Panc1 (cell line): Measurements from ENCODE around the gene WWOX. TPM values are rescaled to one million over a fixed set of nuclear protein-coding genes. Genes with fewer than 3 reads are reported as not detected.

ENCODE experiments used
- ATAC-seq: fragments of 200-7000 bp; cut with Tn5 transposase; 2 replicates; pipeline ENCODE4 v1.9.1; 2020; ENCODE audit warnings: mild to moderate bottlenecking, moderate library complexity
- BruUV-seq: library from RNA; stranded (reverse); fragments of 400-500 nt; replicated peaks from 2 replicates; lab custom pipeline; 2021; lab: Mats Ljungman, UMichigan
- CTCF ChIA-PET: fragments of 300-600 bp; sonication (Branson Sonifier 250); formaldehyde crosslinking; loops from one replicate; lab custom pipeline; 2022; ENCODE audit warnings: antibody characterized with exemption; lab: Charles Lee
- POLR2A ChIA-PET: fragments of 300-600 bp; sonication (Branson Sonifier 250); formaldehyde crosslinking; loops from one replicate; lab custom pipeline; 2022; ENCODE audit warnings: antibody characterized with exemption; lab: Charles Lee
- DNase-seq: peaks from one replicate; pipeline ENCODE4 v3.0.0-alpha.2; 2010; ENCODE audit warnings: low read depth, low spot score
- H3K27ac ChIP-seq: 2 replicates; pipeline ENCODE4 v1.5.1; 2011; ENCODE audit warnings: mild to moderate bottlenecking, low read length, inconsistent platforms
- H3K27me3 ChIP-seq: fragments of 200-500 bp; sonication (Bioruptor generic); 2 replicates; pipeline ENCODE4 v1.6.0; 2014; ENCODE audit warnings: low read length, inconsistent platforms; ENCODE audit not compliant: control insufficient read depth, insufficient read depth
- H3K36me3 ChIP-seq: fragments of 200-500 bp; sonication (Bioruptor generic); 2 replicates; pipeline ENCODE4 v1.5.1; 2014; ENCODE audit warnings: inconsistent platforms, mild to moderate bottlenecking, low read length, moderate library complexity; ENCODE audit not compliant: control insufficient read depth, insufficient read depth
- H3K4me1 ChIP-seq: 2 replicates; pipeline ENCODE4 v1.5.1; 2011; ENCODE audit warnings: inconsistent platforms, mild to moderate bottlenecking, low read length, moderate library complexity; ENCODE audit not compliant: control insufficient read depth, insufficient read depth
- H3K4me3 ChIP-seq, 2 experiments: 2 replicates each; pipeline ENCODE4 v1.5.1; 2011 to 2012; ENCODE audit warnings: low read depth in 2 of 2, low read length in 2 of 2, mild to moderate bottlenecking in 2 of 2, inconsistent platforms in 1 of 2, moderate library complexity in 1 of 2
- H3K9me3 ChIP-seq: fragments of 200-500 bp; sonication (Bioruptor generic); 2 replicates; pipeline ENCODE4 v1.5.1; 2014; ENCODE audit warnings: low read depth, mild to moderate bottlenecking, inconsistent platforms, low read length, moderate library complexity; ENCODE audit not compliant: control insufficient read depth, insufficient read depth
- CTCF ChIP-seq: fragments of 450-650 bp; IDR thresholded peaks from 2 replicates; pipeline ENCODE4 v1.5.1; 2017; ENCODE audit warnings: mild to moderate bottlenecking
- POLR2AphosphoS5 ChIP-seq: IDR thresholded peaks from 2 replicates; pipeline ENCODE4 v1.6.1; 2012; ENCODE audit warnings: mild to moderate bottlenecking, low read depth, low read length, moderate library complexity
- REST ChIP-seq, 2 experiments: IDR thresholded peaks; 2 replicates each; pipeline ENCODE4 v1.6.1; 2011 to 2012; ENCODE audit warnings: low read depth in 2 of 2, control low read depth in 1 of 2, low read length in 1 of 2, mild to moderate bottlenecking in 1 of 2, moderate library complexity in 1 of 2; ENCODE audit not compliant: insufficient read depth in 1 of 2
- SIN3A ChIP-seq: IDR thresholded peaks from 2 replicates; pipeline ENCODE4 v1.6.1; 2012; ENCODE audit warnings: low read depth, mild to moderate bottlenecking, low read length, moderate library complexity, borderline replicate concordance; ENCODE audit not compliant: insufficient read depth
- TCF7L2 ChIP-seq: IDR thresholded peaks from 2 replicates; pipeline ENCODE4 v1.6.1; 2011; ENCODE audit warnings: mild to moderate bottlenecking, low read depth, low read length, inconsistent platforms
- in situ Hi-C: cut with HindIII; loops from 2 replicates; pipeline ENCODE4 v1.10.0; 2016; ENCODE audit warnings: low sequenced_read_pairs, low pct_unique_long_range_greater_than_20kb
- intact Hi-C: fragments of 100-400 bp; cut with micrococcal nuclease; formaldehyde crosslinking; loops from one replicate; pipeline ENCODE4 v1.10.0; 2022; ENCODE audit not compliant: unreplicated experiment
- total RNA-seq: library from RNA; stranded (reverse); gene quantifications from one replicate; pipeline ENCODE4 v1.2.1, GENCODE V29; 2021; ENCODE audit not compliant: unreplicated experiment

WWOX gene
- total RNA-seq, 1 experiment from 2014 or later: 12.5 TPM

- DNase-seq (no peak), ATAC-seq (no peak)
- H3K27me3 ChIP-seq: no peaks in the 10 kb centered on the region
- POLR2A ChIA-PET: no interaction called here
- no peaks in the 10 kb centered on the region for H3K4me1 ChIP-seq
- BruUV-seq: no TSS peak
- intact Hi-C loops (no loop called here), in situ Hi-C loops (no loop called here)
- CTCF ChIA-PET: no interaction called here
- H3K36me3 ChIP-seq: no peaks in the 10 kb centered on the region
- no peaks in the 10 kb centered on the region for H3K9me3 ChIP-seq
- H3K27ac ChIP-seq: no peak overlapping the region
- H3K4me3 ChIP-seq: no peak overlapping the region
- TF ChIP-seq TCF7L2 (no peak), POLR2AphosphoS5 (no peak), SIN3A (no peak), REST (IDR thresholded peaks at IDR 0.05; ENCODE audit: insufficient read depth in 1 of 2, low read depth in 2 of 2, low read length in 1 of 2) (no peak), CTCF (no peak)
Measured at GRCh38 chr16:78791011-78791410, 691.6 kb downstream of the WWOX start.

GRCh38 chr16:78791926-78792325, 692.5 kb downstream of the WWOX start:
- ChIA-PET POLR2A (no interaction called here), CTCF (no interaction called here)
- DNase-seq: no peak
- no TSS peak for BruUV-seq
- no peaks in the 10 kb centered on the region for H3K27me3 ChIP-seq
- H3K4me3 ChIP-seq: no peak overlapping the region
- intact Hi-C loops: no loop called here
- no peaks in the 10 kb centered on the region for H3K36me3 ChIP-seq
- no peak for TF ChIP-seq POLR2AphosphoS5
- TF ChIP-seq TCF7L2: no peak
- no peak for TF ChIP-seq SIN3A
- TF ChIP-seq REST (IDR thresholded peaks at IDR 0.05; ENCODE audit: insufficient read depth in 1 of 2, low read depth in 2 of 2, low read length in 1 of 2): no peak
- TF ChIP-seq CTCF: no peak
- in situ Hi-C loops: no loop called here
- H3K27ac ChIP-seq: no peak overlapping the region
- ATAC-seq: no peak
- no peaks in the 10 kb centered on the region for H3K4me1 ChIP-seq
- H3K9me3 ChIP-seq: no peaks in the 10 kb centered on the region
